H1 (cell line): ENCODE results near the gene S100A4. TPM values are rescaled to one million over a fixed set of nuclear protein-coding genes. Genes with fewer than 3 reads are reported as not detected.

Experiments
- CTCF ChIA-PET: fragments of 300-600 bp; sonication (Branson Sonifier 250); formaldehyde crosslinking; loops from one replicate; lab custom pipeline; 2021; ENCODE audit not compliant: partially characterized antibody; lab: Charles Lee
- POLR2A ChIA-PET: fragments of 300-600 bp; sonication (Branson Sonifier 250); formaldehyde crosslinking; loops from one replicate; lab custom pipeline; 2021; ENCODE audit warnings: inconsistent platforms; ENCODE audit not compliant: partially characterized antibody; lab: Charles Lee
- DNase-seq, 2 experiments: peaks; one replicate each; pipeline versions ENCODE4 v3.0.0 to v3.0.0-alpha.2; 2010 to 2022; ENCODE audit warnings: low spot score in 2 of 2, low read depth in 1 of 2, mixed read lengths in 1 of 2
- FAIRE-seq: peaks from 2 replicates; lab custom pipeline; 2011; peaks lifted over from hg19 to GRCh38; lab: Jason Lieb, UNC
- H2AFZ ChIP-seq: 2 replicates; pipeline ENCODE4 v1.8.1; 2012; ENCODE audit warnings: low read length, inconsistent platforms
- H2AK5ac ChIP-seq: 2 replicates; pipeline ENCODE4 v1.6.1; 2013; ENCODE audit warnings: low read depth, low read length
- H2BK120ac ChIP-seq: replicated peaks from 2 replicates; pipeline ENCODE3; 2013; ENCODE audit warnings: low read depth, low read length, inconsistent platforms
- H2BK12ac ChIP-seq: 2 replicates; pipeline ENCODE4 v1.6.1; 2013; ENCODE audit warnings: low read depth, low read length
- H2BK15ac ChIP-seq: 2 replicates; pipeline ENCODE4 v1.6.1; 2013; ENCODE audit warnings: low read length
- H2BK20ac ChIP-seq: 2 replicates; pipeline ENCODE4 v1.6.1; 2013; ENCODE audit warnings: low read length
- H2BK5ac ChIP-seq: 2 replicates; pipeline ENCODE4 v1.6.1; 2013; ENCODE audit warnings: low read depth, low read length
- H3K14ac ChIP-seq: 2 replicates; pipeline ENCODE4 v1.6.1; 2013; ENCODE audit warnings: inconsistent platforms; ENCODE audit not compliant: insufficient read length
- H3K18ac ChIP-seq: 2 replicates; pipeline ENCODE4 v1.6.1; 2013; ENCODE audit warnings: low read length; ENCODE audit errors: extremely low read depth
- H3K23ac ChIP-seq: 2 replicates; pipeline ENCODE4 v1.6.1; 2013; ENCODE audit warnings: inconsistent platforms; ENCODE audit not compliant: insufficient read length
- H3K23me2 ChIP-seq: 2 replicates; pipeline ENCODE4 v1.6.1; 2013; ENCODE audit warnings: low read depth, low read length
- H3K27ac ChIP-seq: 2 replicates; pipeline ENCODE4 v1.6.1; 2011; ENCODE audit warnings: low read depth, low read length, inconsistent platforms
- H3K27me3 ChIP-seq, 4 experiments: replicated peaks in 1 of 4; 1 replicate in 1 of 4; 2 replicates in 3 of 4; pipeline versions ENCODE4 v1.6.1 to v1.8.1; 2011 to 2013; ENCODE audit warnings: low read length in 3 of 4, mild to moderate bottlenecking in 3 of 4, inconsistent platforms in 2 of 4, mixed read lengths in 2 of 4, moderate library complexity in 1 of 4; ENCODE audit not compliant: control insufficient read depth in 3 of 4, insufficient read depth in 3 of 4; ENCODE audit errors: extremely low read depth in 1 of 4
- H3K36me3 ChIP-seq, 4 experiments: 2 replicates each; pipeline versions ENCODE4 v1.6.1 to v1.8.1; 2011 to 2013; ENCODE audit warnings: mild to moderate bottlenecking in 4 of 4, low read length in 3 of 4, moderate library complexity in 2 of 4, control low read depth in 1 of 4, inconsistent platforms in 1 of 4; ENCODE audit not compliant: insufficient read depth in 4 of 4, control insufficient read depth in 2 of 4
- H3K4ac ChIP-seq: replicated peaks from 2 replicates; pipeline ENCODE3; 2013; ENCODE audit warnings: low read length, low read depth, mixed read lengths, inconsistent platforms; ENCODE audit not compliant: insufficient read length
- H3K4me1 ChIP-seq, 4 experiments: replicated peaks in 1 of 4; 1 replicate in 1 of 4; 2 replicates in 3 of 4; pipeline versions ENCODE4 v1.6.1 to v1.8.1; 2011 to 2013; ENCODE audit warnings: low read length in 3 of 4, inconsistent platforms in 2 of 4, mixed read lengths in 1 of 4; ENCODE audit not compliant: insufficient read depth in 4 of 4, control insufficient read depth in 3 of 4
- H3K4me2 ChIP-seq, 2 experiments: 2 replicates each; pipeline versions ENCODE4 v1.6.1 to v1.8.1; 2011 to 2013; ENCODE audit warnings: low read depth in 2 of 2, low read length in 2 of 2, control low read depth in 1 of 2, inconsistent platforms in 1 of 2, mild to moderate bottlenecking in 1 of 2; ENCODE audit not compliant: insufficient read depth in 1 of 2
- H3K4me3 ChIP-seq, 4 experiments: fragments of 200-600, 300-600 bp in 1 of 4; sonication (generic), shearing (Covaris generic), sonication (Bioruptor Twin) in 1 of 4; 2 replicates each; pipeline versions ENCODE4 v1.5.1 to v1.8.1; 2011 to 2016; ENCODE audit warnings: low read length in 4 of 4, low read depth in 3 of 4, control low read depth in 2 of 4, inconsistent platforms in 2 of 4, mild to moderate bottlenecking in 2 of 4, mixed read lengths in 1 of 4, moderate library complexity in 1 of 4; ENCODE audit not compliant: insufficient read depth in 2 of 4; ENCODE audit errors: extremely low read depth in 1 of 4
- H3K56ac ChIP-seq: replicated peaks from 2 replicates; pipeline ENCODE3; 2013; ENCODE audit warnings: low read depth, mild to moderate bottlenecking, mixed read lengths, low read length, inconsistent platforms; ENCODE audit not compliant: insufficient read length
- H3K79me1 ChIP-seq: 2 replicates; pipeline ENCODE4 v1.6.1; 2013; ENCODE audit warnings: low read depth, low read length, control low read depth
- H3K79me2 ChIP-seq, 2 experiments: 2 replicates each; pipeline versions ENCODE4 v1.6.1 to v1.8.1; 2012 to 2013; ENCODE audit warnings: low read length in 2 of 2, mild to moderate bottlenecking in 2 of 2, inconsistent platforms in 1 of 2; ENCODE audit not compliant: insufficient read depth in 2 of 2, control insufficient read depth in 1 of 2
- H3K9ac ChIP-seq, 4 experiments: replicated peaks in 1 of 4; 1 replicate in 1 of 4; 2 replicates in 3 of 4; pipeline versions ENCODE4 v1.6.1 to v1.8.1; 2011 to 2013; ENCODE audit warnings: low read depth in 3 of 4, low read length in 3 of 4, control low read depth in 2 of 4, mild to moderate bottlenecking in 2 of 4, moderate library complexity in 2 of 4, inconsistent platforms in 1 of 4; ENCODE audit errors: extremely low read depth in 1 of 4
- H3K9me3 ChIP-seq, 2 experiments: 2 replicates each; pipeline versions ENCODE4 v1.6.1 to v1.8.1; 2012 to 2013; ENCODE audit warnings: mild to moderate bottlenecking in 2 of 2, moderate library complexity in 2 of 2, control low read depth in 1 of 2, inconsistent platforms in 1 of 2, low read depth in 1 of 2, low read length in 1 of 2, mixed read lengths in 1 of 2; ENCODE audit not compliant: insufficient read depth in 2 of 2
- H4K20me1 ChIP-seq, 2 experiments: replicated peaks in 1 of 2; 2 replicates each; pipeline versions ENCODE3 to v1.8.1; 2011 to 2013; ENCODE audit warnings: inconsistent platforms in 2 of 2, low read length in 2 of 2, mild to moderate bottlenecking in 1 of 2; ENCODE audit not compliant: insufficient read depth in 2 of 2, control insufficient read depth in 1 of 2
- H4K5ac ChIP-seq: 2 replicates; pipeline ENCODE4 v1.6.1; 2013; ENCODE audit warnings: low read length, low read depth, mixed read lengths, inconsistent platforms; ENCODE audit not compliant: insufficient read length
- H4K8ac ChIP-seq: 2 replicates; pipeline ENCODE4 v1.8.0; 2013; ENCODE audit warnings: mild to moderate bottlenecking, moderate library complexity, low read length, inconsistent platforms; ENCODE audit not compliant: insufficient read depth; ENCODE audit errors: extremely low read depth
- H4K91ac ChIP-seq: replicated peaks from 2 replicates; pipeline ENCODE3; 2013; ENCODE audit warnings: low read length, mixed read lengths, inconsistent platforms; ENCODE audit not compliant: insufficient read length
- WGBS, 2 experiments: shearing (Covaris generic) in 1 of 2; methylation state at CpG; one replicate each; pipeline versions ENCODE4 v1.1.6 to v1.1.7; 2013 to 2015; ENCODE audit warnings: low lambda C conversion rate in 2 of 2, mixed read lengths in 2 of 2, inconsistent platforms in 1 of 2, low coverage in 1 of 2, missing lambda C conversion rate in 1 of 2; ENCODE audit not compliant: insufficient replicate concordance in 2 of 2, insufficient coverage in 1 of 2, insufficient read length in 1 of 2; ENCODE audit errors: extremely low coverage in 1 of 2, missing lambda C conversion rate in 1 of 2; 5-methylcytosine and 5-hydroxymethylcytosine counted together
- polyA plus RNA-seq, 7 experiments: library from polyadenylated mRNA; depleted of rRNA in 3 of 7; stranded (reverse) in 5 of 7; unstranded in 2 of 7; fragments of >200 nt in 5 of 7; fragments of 200-250 nt in 2 of 7; gene quantifications; 1 replicate in 5 of 7; 2 replicates in 1 of 7; 4 replicates in 1 of 7; pipeline versions ENCODE4 v1.2.1 to v1.2.3, GENCODE V29; 2011 to 2013; ENCODE audit warnings: missing spikeins in 2 of 7, mixed read lengths in 2 of 7
- total RNA-seq: library from RNA; stranded (reverse); fragmentation: NEBNext Ultra II Directional; extraction: Animal tissue kit (Norgen Biotek cat#: 25700); gene quantifications from 2 replicates; pipeline ENCODE4 v1.2.1, GENCODE V29; 2021

The S100A4 gene
- total and polyA plus RNA-seq, 2 of the 8 experiments (the other 6 are each of a cell fraction or from before 2014, with no cell fraction given), result 36.3 to 85.4 TPM

DNA sequence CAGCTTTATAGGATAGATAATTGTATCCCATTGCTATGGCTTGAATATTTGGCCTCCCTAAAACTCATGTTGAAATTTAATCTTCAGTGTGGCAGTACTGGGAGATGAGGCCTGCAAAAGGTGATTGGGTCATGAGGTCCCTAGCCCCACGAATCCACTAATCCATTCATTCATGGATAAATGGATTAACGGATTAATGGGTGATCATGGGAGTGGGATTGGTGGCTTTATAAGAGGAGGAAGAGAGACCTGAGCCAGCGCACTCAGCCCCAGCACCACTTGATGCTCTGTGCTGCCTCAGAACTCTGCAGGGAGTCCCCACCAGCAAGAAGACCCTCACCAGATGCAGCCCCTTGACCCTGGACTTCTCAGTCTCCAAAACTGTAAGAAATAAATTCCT lies 41.8 kb downstream of the S100A4 start:
- H4K91ac ChIP-seq, result no peak overlapping the region
- no peak overlapping the region for H3K14ac ChIP-seq
- no peak overlapping the region for H2AFZ ChIP-seq
- ChIA-PET POLR2A (no interaction called here), CTCF (interaction anchor here (0.7 to 2.2 kb wide), 6 partner anchors 9 to 149 kb away, joined by 3 to 8 read pairs (median 4); partner anchors contain the start of gene S100A13)
- no peak overlapping the region for H3K4me2 ChIP-seq
- no peaks in the 10 kb centered on the region for H3K23me2 ChIP-seq
- no peak overlapping the region for H3K4ac ChIP-seq
- H3K27ac ChIP-seq, result no peak overlapping the region
- H3K79me1 ChIP-seq, result no peaks in the 10 kb centered on the region
- WGBS, 2 experiments, result 92% methylated on average over 3 of the region's 3 CpGs; no CpG with 5 or more reads in 1 of the 2 experiments
- H3K4me1 ChIP-seq, result peaks cover 0 to 2% (median 0%) of the 10 kb centered on the region in 4 experiments; a peak in 3 of 7 replicates
- H4K8ac ChIP-seq, result no peak overlapping the region
- no peaks in the 10 kb centered on the region for H3K27me3 ChIP-seq
- no peak overlapping the region for H4K5ac ChIP-seq
- no peak overlapping the region for H3K56ac ChIP-seq
- FAIRE-seq (no peak), DNase-seq (no peak)
- no peaks in the 10 kb centered on the region for H3K79me2 ChIP-seq
- no peak overlapping the region for H3K23ac ChIP-seq
- no peak overlapping the region for H3K18ac ChIP-seq
- H2BK5ac ChIP-seq, result no peak overlapping the region
- no peaks in the 10 kb centered on the region for H4K20me1 ChIP-seq
- no peak overlapping the region for H2AK5ac ChIP-seq
- H2BK12ac ChIP-seq, result no peak overlapping the region
- H2BK15ac ChIP-seq, result no peak overlapping the region
- H3K36me3 ChIP-seq, result no peaks in the 10 kb centered on the region
- H2BK20ac ChIP-seq, result no peak overlapping the region
- H3K9me3 ChIP-seq, result no peaks in the 10 kb centered on the region
- no peak overlapping the region for H3K9ac ChIP-seq
- no peak overlapping the region for H2BK120ac ChIP-seq
- H3K4me3 ChIP-seq, result no peak overlapping the region
